GM12891 (cell line): Measurements from ENCODE around the gene DMWD.

Experiments used
- POLR2A ChIP-seq: IDR thresholded peaks from 2 replicates; pipeline ENCODE4 v1.6.1; 2011; ENCODE audit warnings: low read depth, low read length, control low read depth
- POLR2AphosphoS5 ChIP-seq: IDR thresholded peaks from 2 replicates; pipeline ENCODE4 v1.6.1; 2011; ENCODE audit warnings: low read depth, low read length, control low read depth
- TAF1 ChIP-seq: IDR thresholded peaks from 2 replicates; pipeline ENCODE4 v1.6.1; 2011; ENCODE audit warnings: low read depth, low read length, control low read depth

- TF ChIP-seq POLR2A (no peak), POLR2AphosphoS5 (no peak), TAF1 (no peak)
Measured at GRCh38 chr19:45819769-45820168, 27.1 kb upstream of the DMWD start.
